Left ventricle myocardium superior (tissue), 1 donor: ENCODE results near the gene COX4I2. TPM values are rescaled to one million over a fixed set of nuclear protein-coding genes. Genes with fewer than 3 reads are reported as not detected.

ENCODE experiments used
- ATAC-seq: fragments of 200-7000 bp; cut with Tn5 transposase; one replicate; pipeline ENCODE4 v1.9.1; 2020; ENCODE audit warnings: mild to moderate bottlenecking, moderate library complexity
- DNase-seq: peaks from one replicate; pipeline ENCODE4 v3.0.0-alpha.2; 2020
- intact Hi-C: fragments of 100-400 bp; cut with micrococcal nuclease; formaldehyde crosslinking; loops from one replicate; pipeline ENCODE4 v1.11.0; 2022
- microRNA-seq: library from miRNA; unstranded; fragments of <30 nt; microRNA quantifications from one replicate; pipeline ENCODE4 v1.2.0, GENCODE V29; 2020; ENCODE audit warnings: borderline number of aligned reads
- total RNA-seq: library from RNA; stranded (reverse); fragmentation: NEBNext Ultra II Directional; extraction: Animal tissue kit (Norgen Biotek cat#: 25700); gene quantifications from one replicate; pipeline ENCODE4 v1.2.1, GENCODE V29; 2021
- donor health status: DM: no; HTN: yes; CAD: no; lungs with severe emphysema.

Gene COX4I2
- total RNA-seq, 1 donor from 2014 or later = 10.1 TPM

DNA sequence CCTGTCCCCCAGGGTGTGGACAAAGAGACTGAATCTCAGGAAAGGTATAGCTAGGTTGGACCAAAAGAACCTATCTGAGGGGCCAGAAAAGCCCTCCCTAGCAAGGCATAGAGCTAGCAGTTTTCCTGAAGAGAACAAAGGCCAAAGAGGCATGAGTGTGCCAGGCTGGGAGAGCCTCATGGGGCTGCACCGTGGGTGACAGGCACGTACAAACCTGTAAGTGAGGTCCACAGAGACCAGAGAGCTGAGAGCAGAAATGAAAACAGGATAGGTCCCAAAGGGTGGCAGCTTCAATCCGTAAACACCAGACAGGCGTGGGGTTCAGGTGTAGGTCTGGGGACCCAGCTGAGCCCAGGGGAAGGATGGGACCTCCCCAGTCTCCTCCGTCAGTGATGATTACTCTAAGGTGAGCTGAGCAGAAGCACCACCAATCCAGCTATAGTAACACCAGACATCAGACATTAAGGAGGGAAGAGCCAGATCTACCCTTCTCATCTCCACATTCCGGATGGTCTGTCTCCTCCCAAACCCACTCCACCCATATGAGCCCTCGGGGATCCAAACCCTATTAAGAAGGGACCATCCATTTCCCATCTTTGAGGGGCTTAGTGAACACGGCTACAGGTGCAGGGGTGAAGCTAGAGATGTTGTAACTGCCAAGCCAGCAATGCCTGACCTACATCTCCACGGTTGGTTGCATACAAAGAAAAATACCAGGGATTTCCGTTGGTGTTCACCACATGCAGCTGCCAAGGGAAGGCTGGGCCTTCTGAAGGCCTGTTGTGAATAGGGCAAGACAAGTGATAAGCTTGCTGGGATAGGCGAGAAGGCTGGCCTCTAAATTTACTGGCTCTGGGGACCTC lies 46.7 kb downstream of the COX4I2 start:
- intact Hi-C loops = no loop called here
- ATAC-seq (no peak), DNase-seq (no peak)

DNA sequence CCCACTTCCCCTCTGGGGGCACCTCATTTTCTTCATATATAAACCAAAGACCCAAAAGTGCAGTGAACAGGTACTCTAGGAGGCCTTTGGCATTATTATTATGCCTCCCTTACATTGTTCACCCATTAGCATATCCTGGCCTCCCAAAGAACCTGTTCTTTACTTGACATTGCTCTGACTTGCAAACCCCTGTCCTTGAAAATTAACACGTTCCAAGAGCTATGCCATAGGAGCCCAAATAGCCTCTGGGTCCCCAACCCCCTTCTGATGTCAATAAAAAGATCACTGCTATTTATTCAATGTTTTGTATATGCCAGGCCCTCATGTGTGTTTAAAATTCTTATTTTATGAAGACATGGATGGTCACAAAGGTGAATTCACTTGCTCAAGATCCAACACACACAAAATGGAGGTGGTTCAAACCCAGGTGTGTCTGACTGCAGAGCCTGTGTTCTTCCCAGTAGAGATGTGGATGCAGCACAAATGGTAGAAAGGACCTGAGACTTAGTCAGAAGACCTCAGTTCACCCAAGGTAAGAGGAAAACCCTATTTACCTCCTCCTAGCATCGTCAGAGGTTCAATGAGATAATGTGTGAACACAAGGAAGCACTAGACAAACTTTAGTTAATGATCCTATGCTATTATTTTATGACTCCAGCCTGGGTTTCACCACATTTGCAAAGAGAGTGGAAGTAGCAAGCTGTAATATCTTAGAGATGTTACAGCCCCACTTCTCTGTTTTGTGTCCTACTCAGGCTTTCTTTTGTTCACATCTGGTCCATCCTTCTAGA lies 48.3 kb downstream of the COX4I2 start:
- ATAC-seq (no peak), DNase-seq (no peak)
- intact Hi-C loops = no loop called here

DNA sequence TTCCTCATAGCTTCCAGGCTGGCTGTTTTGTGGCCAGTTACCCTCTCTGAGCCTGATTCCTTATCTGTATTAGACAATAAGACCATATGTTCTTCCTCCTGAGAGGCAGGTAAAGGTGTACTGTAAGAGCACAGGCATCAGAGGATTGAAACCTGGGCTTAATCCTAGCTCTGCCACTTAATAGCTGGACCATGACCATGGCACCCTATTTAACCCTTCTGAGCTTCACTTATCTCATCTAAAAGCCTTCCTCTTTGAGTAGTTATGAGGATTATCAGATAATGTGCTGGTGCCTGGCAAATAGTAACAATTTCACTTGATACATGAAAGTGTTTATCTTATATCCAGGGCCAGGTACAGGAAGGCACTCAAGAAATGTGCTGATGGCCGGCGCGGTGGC lies 50.1 kb downstream of the COX4I2 start:
- intact Hi-C loops = no loop called here
- DNase-seq (no peak), ATAC-seq (no peak)

DNA sequence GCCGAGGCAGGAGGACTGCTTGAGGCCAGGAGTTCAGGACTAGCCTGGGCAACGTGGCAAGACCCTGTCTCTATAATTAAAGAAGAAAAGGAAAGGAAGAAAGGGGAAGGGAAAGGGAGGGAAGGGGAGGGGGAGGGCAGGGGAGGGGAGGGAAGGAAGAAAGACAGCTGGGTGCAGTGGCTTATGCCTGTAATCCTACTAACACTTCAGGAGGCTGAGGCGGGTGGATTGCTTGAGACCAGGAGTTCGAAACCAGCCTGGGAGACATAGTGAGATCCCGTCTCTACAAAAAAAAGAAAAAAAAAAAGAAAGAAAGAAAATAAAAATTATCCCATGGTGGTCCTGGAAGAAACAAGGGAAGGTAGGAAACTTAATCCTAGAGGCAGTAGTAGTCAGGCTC lies 51.4 kb downstream of the COX4I2 start:
- DNase-seq = no peak
- ATAC-seq = no peak
- intact Hi-C loops = no loop called here

DNA sequence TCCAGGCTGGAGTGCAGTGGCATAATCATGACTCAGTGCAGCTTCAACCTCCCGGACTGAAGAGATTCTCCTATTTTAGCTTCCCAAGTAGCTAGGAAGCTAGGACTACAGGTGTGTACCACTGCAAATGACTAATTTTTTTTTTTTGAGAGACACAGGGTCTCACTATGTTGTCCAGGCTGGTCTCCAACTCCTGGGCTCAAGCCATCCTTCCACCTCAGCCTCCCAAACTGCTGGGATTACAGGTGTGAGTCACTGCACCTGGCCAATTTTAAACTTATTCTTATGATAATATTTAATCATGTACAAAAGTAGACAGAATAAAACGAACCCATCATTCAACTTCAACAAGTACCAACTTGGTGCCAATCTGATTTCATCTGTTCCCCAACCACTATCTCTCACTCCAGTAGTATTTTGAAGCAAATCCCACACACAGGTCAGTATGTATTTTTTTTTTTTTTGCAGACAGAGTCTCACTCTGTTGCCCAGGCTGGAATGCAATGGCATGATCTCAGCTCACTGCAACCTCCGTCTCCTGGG lies 52.5 kb downstream of the COX4I2 start:
- DNase-seq (no peak), ATAC-seq (no peak)
- intact Hi-C loops = no loop called here

DNA sequence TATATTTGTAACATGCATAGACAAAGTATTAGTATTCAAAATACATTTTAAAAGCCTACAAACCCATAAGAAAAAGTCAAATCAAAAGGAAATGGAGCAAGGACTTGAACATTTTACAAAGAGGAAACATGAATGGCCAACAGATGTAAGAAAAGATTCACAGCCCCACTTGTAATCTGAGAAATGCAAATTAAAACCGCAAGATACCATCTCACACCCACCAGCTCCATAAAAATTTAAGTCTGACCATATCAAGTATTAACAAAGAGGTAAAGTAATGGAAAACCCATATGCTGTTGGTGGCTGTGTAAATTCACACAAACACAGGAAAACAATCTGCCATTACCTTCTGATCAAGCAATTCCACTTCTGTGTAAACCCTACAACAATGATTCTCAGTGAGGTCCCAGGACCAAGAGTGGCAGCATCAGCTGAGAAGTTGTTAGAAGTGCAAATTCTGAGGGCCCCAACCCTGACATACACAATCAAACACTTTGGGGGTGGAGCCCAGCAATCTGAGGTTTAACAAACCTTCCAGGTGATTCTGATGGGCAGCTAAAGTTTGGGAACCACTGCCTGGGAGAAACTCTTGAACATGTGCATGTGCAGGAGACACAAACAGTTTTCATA lies 54.0 kb downstream of the COX4I2 start:
- DNase-seq (no peak), ATAC-seq (no peak)
- intact Hi-C loops = no loop called here

DNA sequence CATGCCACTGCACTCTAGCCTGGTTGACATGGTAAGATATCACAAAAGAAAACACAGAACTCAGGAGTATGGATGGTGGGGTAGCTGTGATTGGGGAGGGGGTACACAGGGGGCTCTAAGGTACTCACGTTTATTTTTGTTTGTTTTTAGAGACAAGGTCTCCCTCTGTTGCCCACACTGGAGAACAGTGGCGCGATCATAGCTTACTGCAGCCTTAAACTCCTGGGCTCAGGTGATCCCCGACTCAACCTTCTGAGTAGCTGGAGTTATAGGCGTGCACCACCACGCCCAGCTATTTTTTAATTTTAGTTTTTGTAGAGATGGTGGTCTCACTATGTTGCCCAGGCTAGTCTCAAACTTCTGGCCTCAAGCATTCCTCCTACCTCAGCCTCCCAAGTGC lies 55.7 kb downstream of the COX4I2 start:
- ATAC-seq (no peak), DNase-seq (no peak)
- intact Hi-C loops = no loop called here

DNA sequence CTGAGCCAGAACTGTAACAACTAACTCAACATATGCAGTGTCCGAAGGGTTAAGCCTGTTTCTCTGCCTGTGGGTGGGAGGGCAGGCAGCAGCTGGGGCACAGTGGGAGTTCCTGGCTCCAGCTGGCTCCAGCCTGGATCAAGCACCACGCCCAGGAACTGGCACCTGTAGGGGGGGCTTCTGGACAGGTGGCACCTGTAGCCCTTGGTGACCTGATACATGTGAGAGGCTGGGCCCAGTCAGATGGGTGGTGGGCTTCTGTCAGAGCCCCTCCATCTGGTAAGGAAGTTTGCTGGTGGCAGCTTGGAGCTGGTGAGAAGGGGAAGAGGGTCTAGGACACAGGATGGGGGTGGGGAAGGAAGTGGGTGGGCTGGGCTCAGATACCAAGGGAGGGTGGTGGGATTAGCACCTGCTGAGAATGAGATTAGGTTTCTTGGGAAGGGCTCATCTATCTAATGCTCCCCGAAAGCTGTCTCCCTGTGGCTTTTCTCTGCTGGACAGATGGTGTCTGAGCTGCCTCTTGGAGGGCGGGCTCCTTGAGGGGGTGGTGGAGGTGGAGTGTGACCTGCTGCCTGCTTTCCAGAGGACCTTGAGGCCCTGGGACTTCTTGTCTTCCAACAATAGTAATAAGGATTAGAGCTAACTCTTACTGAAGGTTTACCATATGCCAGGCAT lies 56.4 kb downstream of the COX4I2 start:
- no peak for ATAC-seq
- intact Hi-C loops = no loop called here
- no peak for DNase-seq

Small RNA genes within 50 kb of the gene (microRNA-seq; reads per million reads assigned to microRNA genes)
- not detected for gene MIR3193

Other genes starting within 250 kb of the COX4I2 start
- gene DEFB119, start 247.3 kb upstream of the COX4I2 start, total RNA-seq = not detected
- not detected for gene DEFB121, start 231.7 kb upstream of the COX4I2 start, total RNA-seq
- not detected for gene DEFB123, start 197.3 kb upstream of the COX4I2 start, total RNA-seq
- not detected for gene DEFB124, start 162.8 kb upstream of the COX4I2 start, total RNA-seq
- 2.0 TPM for gene REM1, start 162.6 kb upstream of the COX4I2 start, total RNA-seq
- gene HM13, start 123.5 kb upstream of the COX4I2 start, total RNA-seq = 39.2 TPM
- gene ID1, start 32.6 kb upstream of the COX4I2 start, total RNA-seq = 99.2 TPM
- 54.8 TPM for gene BCL2L1, start 85.0 kb downstream of the COX4I2 start, total RNA-seq
- gene TPX2, start 101.4 kb downstream of the COX4I2 start, total RNA-seq = 0.72 TPM
- 0.10 TPM for gene MYLK2, start 181.4 kb downstream of the COX4I2 start, total RNA-seq
- gene FOXS1, start 207.7 kb downstream of the COX4I2 start, total RNA-seq = 1.3 TPM
- gene DUSP15, start 232.6 kb downstream of the COX4I2 start, total RNA-seq = 4.0 TPM
- not detected for gene TTLL9, start 232.7 kb downstream of the COX4I2 start, total RNA-seq